ENCODE data around the gene KIAA1549.
"Not testable (repeated sequence)": the region's sequence is repeated elsewhere in the genome, so short reads cannot be mapped to it uniquely, and the experiment has no call there.

Gene KIAA1549

DNA sequence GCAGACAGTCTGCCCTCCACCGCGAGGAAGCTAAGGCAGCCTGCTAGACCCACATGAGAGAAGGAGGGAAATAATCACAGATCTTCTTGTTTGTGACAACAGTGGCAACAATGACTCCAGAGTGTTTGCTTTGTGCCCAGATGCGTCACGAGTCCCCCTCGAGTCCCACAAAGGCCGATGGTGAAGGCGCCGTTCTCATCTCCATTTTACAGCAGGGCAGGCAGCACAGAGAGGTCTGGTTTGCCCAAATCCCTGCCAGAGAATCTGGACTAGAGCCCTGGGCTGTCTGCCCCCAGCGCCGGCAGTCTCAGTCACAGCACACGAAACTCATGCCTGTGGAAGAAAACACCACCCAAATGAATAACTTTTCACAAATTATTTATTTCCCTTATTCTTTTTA lies 38.1 kb downstream of the KIAA1549 start:
- DNase-seq (ENCODE audit: low spot score), result no peak

DNA sequence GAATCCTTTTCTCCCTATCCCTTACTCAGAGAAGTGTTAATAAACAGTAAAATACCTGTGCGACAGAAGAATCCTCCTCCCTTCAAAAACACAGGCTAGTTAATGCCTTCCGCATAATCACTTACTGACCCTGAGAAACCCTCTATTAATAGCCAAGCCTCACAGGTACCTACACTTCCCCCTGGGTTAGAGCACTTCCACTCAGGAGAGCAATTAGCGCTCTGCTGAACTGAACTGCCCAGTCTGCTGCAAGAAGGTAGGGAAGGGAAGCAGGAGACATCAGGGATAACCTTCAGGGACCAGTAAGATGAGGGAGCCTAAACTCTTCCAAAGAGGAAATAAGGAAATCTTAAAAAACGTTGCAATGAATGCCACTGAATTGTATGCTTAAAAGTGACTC lies 39.6 kb downstream of the KIAA1549 start:
- DNase-seq (ENCODE audit: low spot score), result no peak

DNA sequence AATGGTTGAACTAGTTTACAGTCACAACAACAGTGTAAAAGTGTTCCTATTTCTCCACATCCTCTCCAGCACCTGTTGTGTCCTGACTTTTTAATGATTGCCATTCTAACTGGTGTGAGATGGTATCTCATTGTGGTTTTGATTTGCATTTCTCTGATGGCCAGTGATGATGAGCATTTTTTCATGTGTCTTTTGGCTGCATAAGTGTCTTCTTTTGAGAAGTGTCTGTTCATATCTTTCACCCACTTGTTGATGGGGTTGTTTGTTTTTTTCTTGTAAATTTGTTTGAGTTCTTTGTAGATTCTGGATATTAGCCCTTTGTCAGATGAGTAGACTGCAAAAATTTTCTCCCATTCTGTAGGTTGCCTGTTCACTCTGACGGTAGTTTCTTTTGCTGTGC lies 40.6 kb downstream of the KIAA1549 start:
- DNase-seq (ENCODE audit: low spot score), result not testable (repeated sequence)

DNA sequence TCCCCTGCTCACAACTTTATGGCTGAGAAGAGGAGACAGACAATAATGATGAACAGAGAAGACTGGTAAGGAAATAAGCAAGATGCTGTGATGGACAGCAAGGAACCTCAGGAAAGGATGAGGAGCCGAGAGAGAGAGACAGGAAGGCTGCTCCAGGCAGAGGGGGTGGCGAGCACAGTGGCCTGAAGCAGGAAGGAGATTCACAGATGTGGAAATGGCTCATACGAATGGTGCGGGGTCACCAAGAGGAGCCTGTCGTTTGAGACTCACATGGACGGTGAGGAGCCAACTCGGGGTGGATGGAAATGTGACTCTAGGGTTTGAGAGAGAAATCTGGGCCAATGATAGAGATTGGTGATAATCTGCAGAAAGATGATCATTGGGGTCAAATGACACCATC lies 43.7 kb downstream of the KIAA1549 start:
- DNase-seq (ENCODE audit: low spot score), result no peak

DNA sequence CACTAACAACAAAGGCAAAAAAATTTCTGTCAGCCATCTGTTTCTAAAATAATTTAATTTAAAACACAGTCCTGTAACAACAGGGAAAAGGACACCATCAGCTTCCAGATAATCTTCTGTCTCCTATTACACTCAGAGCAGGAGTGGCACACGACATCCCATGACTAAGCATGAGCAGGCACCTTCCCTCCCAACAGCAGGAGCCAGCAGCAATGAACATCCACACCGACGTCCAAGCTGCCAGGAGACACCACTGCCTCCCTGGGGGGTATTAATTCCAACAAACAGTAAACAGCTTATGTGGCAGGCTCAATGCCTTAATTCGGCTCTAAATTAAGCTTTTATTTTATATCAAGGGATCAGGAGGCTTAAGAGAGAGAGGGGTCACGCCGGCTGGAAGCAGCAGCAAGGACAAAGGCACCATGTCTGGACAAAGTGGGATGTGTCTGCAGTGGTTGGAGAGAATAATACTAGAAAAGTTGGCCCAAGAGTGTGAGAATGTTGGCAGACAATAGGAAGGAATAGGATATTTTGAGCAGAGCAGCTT lies 45.7 kb downstream of the KIAA1549 start:
- no peak for DNase-seq (ENCODE audit: low spot score)

DNA sequence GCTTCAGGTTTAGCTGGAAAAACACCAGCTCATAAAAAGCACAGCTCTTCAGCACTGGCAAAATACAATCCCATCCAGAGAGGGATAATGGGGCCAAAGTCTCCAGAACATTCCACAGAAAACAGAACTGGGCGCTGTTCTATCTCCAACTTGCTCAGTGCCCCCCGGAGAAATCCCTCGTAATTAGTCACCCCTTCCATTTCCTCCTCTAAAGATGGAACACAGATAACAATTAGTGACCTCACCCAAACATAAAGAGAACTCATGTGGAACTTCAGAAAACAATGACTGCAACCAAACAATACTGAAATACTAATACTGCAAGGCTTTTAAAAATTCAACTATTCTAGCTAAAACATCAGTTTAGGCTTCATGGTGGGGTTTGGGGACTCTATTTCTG lies 46.3 kb downstream of the KIAA1549 start:
- no peak for DNase-seq (ENCODE audit: low spot score)

DNA sequence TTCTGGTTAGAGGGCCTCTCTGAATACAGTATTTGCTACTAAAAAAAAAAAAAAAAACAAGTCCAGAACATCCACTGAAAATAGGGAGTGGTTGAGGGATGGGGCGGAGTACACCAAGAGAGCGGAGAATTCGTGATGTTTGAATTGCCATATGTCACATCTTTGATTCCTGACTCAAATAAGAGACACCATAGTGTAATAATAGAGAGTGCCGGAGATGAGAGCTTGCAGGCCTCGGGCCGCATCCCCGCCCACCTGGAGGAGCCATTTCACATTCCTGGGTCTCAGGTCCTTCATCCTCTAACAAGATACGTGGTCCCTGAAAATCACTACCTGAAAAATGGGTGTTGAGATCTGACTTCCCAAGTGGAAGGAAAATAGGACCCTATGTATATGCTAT lies 46.8 kb downstream of the KIAA1549 start:
- no peak for DNase-seq (ENCODE audit: low spot score)

DNA sequence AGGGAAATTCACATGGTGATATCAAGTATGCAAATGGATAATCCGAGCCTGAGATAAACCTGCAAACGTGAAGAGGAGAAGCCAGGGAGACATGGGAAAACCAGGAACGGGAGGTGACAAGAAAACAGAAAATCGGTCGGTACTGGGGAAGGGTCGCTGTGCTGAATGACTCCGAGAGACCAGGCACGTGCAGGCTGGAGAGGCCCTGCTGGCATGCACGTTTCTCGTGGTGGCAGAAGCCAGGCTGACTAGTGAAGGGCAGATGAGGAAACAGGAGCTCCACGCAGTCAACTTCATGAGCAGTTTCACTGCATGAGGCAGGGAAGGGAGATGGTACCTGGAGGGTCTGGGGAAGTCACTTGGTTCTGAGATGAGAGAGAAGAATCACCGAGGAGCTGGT lies 48.3 kb downstream of the KIAA1549 start:
- DNase-seq (ENCODE audit: low spot score), result no peak

DNA sequence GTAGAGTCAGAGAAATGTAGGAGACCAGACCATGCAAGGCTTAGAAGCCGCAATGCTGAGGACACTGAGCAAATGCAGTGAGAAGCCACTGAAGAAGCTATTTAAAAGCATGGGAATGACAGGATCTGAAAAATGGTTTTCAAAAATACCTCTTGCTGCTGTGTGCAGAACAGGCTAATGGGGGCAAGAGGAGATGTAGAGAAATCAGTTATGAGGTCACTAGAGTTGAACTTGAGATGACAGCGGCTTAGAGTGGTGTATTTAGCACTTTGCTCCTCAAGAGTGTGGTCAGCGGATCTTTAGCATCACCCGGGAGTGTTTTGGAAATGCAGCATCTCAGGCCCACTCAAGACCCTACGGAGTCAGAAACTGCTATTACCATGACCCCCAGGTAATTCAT lies 48.8 kb downstream of the KIAA1549 start:
- DNase-seq (ENCODE audit: low spot score), result no peak

DNA sequence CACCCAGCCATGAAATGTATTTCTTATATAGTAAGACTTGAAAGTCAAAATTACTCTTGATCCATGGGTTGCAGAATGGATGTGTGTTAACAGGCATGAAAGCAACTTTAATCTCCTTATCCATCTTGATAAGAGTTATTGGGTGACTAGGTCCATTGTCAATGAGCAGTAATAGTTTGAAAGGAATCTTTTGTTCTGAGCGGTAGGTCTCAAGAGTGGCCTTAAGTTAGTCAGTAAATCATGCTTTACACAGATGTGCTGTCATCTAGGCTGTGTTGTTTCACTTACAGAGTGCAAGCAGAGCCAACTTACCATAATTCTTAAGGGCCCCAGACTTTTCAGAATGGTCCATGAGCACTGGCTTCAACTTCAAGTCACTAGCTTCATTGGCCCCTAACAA lies 51.2 kb downstream of the KIAA1549 start:
- no peak for DNase-seq (ENCODE audit: low spot score)

DNA sequence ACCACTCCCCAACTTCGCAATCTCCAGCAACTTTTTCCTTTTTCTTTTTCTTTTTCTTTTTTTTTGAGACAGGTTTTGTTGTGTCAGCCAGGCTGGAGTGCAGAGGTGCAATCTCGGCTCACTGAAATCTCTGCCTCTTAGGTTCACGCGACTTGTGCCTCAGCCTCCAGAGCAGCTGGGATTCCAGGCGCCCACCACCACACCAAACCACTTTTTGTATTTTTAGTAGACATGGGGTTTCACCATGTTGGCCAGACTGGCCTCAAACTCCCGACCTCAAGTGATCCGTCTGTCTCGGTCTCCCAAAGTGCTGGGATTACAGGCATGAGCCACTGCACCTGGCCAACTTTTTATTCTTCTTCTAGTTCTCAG lies 55.0 kb downstream of the KIAA1549 start:
- no peak for DNase-seq (ENCODE audit: low spot score)

DNA sequence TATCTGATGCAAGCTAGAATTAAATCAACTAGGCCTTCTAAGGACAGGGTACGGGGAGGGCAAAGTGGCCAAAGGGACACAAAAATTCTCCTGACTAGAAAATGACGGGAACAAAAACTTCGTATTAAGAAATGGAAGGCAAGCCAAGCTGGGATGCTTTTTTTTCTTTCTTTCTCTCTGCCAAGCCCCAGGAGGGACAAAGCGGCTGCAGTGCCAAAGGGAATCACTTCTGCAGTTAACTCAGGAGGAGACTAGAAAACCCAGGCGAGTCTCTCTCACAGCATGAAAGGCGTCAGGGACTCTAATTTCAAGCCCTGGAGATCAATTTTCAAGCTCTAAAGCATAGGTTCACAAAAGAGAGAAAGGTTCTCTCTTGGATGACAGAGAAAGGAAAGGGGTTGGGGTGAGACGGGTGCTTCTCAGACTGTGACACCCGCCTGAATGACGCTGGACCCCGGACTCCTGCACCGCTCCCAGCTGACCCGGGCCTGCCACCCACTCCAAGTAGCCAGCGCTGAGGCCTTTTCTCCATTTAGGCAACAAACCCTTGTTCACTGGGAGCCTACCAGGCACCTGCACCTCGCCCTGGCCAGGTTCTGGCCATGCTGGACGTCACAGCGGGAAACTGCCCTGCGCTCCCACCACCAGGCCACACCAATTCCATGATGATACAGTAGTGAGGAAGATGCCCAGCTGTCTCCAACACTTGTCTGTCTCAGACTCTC lies 56.5 kb downstream of the KIAA1549 start:
- no peak for DNase-seq (ENCODE audit: low spot score)

DNA sequence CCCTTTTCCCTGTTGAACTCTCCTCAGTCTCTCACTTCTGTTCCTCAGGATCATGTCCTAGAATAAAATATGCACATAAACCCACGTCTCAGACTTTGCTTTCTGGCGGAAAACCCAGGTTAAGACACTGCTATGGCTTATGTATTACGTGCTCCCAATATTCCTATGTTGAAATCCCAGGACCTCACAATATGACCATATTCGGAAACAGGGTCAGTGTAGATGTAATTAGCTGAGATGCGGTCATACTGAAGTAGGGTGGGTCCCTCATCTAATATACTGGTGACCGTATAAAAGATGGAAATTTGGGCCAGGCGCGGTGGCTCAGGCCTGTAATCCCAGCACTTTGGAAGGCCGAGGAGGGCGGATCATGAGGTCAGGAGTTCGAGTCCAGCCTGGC lies 59.9 kb downstream of the KIAA1549 start:
- no peak for DNase-seq (ENCODE audit: low spot score)

DNA sequence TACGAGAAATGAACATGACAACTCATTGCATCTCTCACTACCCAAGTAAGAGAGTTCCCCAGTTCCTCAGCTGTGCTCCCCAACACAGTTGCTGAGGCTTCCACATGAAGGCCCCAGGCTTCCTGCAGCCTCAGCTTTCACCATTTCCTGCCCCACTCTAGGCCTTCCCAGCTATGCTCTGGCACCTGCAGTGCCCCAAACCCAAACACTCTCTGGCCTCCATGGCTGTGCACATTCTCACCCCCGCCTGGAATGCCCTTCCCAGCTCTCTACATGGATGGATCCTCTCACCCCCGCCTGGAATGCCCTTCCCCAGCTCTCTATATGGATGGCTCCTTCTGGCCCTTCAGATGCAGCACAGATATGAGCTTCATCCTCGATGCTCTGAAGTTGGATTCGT lies 61.3 kb downstream of the KIAA1549 start:
- no peak for DNase-seq (ENCODE audit: low spot score)

DNA sequence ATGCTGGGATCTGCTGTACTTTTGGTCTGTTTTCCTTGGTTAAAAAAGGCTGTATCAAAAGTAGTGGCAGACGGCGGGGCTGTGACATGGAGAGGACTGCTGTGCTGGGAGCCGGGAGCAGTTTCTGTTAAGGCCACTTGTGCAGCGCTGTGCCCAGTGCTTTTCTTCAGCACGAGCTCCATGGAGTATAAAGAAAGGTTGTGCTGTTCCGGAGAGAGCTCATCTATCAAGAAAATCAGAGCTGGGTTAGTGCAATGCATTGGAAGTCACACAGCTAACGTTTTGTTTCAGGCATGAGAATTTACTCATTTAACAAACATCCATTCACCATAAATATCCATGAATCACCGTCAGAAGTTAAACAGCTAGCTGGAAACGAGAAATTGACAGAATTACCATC lies 62.0 kb downstream of the KIAA1549 start:
- no peak for DNase-seq (ENCODE audit: low spot score)

DNA sequence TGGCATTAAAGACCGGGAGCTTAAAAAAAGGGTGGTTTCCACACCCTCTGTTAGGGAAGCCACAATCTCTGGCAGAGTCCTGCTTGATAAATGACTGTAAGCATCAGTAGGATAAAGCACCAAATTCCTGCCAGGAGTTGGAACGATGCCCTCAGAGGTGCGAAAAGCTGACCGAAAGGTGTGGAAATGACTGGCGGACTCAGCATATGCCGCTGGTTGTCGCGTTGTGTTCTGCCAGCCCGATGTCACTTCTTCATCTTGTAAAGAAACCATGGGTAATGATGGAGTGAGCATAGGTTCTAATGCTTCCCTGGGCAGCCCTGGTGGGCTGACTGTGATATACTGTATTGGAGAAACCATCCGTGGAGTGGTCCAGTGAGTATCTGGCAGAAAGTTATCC lies 62.4 kb downstream of the KIAA1549 start:
- no peak for DNase-seq (ENCODE audit: low spot score)

DNA sequence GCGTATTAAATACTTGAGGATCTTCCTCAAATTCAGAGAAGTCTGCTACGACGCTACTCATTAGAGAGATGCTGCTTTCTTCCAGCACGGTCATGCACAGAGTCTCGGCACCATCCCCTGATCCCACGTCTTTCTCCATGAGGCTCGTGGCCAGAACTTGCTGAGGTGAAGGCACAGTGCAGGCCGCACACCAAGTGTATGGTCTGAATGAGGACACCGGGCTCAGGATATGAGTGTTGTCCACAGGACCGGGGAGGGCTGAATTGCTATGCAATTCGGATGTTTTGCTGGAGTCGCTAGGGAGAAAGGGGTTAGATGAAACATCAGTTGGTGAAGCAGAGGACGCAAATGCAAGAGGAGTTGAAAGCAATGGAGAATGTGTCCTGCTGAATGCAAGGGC lies 63.0 kb downstream of the KIAA1549 start:
- DNase-seq (ENCODE audit: low spot score), result no peak

DNA sequence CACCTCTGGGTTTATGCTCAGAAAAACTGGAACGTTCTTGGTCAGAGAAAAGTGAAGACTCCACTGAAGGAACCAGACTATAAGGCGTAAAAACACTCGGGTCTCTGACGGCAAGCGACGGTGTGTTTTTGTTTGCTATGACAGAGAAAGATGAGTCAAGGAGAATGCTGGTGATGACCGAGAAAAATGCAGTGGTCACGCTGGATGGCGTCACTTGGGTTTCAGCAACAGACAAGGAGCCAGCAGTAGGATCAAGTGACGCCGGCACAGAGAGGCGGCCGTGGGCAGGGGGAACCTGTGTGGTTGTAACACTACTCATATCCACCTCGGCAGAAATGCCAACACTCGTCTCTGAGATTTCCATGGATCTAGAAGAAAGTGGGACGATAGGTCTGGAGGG lies 63.4 kb downstream of the KIAA1549 start:
- DNase-seq (ENCODE audit: low spot score), result no peak

DNA sequence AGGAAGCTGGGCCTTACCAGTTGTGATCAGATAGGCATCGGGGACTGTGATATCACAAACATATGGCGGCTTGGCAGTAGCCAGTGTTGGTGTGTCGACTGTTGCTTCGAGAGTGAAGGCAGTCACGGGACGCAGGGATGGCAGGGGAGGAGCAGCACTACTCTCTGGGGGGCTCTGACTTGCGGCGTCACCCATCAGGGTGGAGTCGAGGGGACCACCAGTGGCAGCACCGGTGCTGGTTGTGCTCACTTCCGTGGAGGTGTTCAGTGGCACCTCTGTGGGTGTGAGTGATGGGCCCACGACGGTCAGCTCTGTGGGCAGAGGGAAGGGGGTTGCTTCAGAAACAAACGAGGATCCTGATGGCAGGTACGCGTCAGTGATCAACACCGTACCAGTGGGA lies 64.5 kb downstream of the KIAA1549 start:
- DNase-seq (ENCODE audit: low spot score), result no peak

DNA sequence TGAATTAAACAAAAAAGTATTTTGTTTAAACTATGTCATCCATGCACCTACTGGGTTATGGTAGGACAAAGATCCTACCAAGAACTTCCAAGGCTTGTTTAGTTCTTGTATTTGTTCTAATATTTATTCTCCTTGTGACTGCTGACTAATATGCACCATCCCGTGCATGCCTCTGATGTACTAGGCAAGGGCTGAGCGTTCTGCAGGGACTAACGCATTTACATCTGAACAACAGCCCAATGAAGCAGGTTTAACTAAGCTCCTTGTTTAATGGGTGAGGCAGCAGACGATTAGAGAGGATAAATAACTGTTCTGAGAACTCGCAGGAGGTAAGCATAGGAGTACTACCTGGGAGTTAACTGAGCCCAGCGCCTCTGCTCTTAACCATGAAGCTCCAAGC lies 64.9 kb downstream of the KIAA1549 start:
- DNase-seq (ENCODE audit: low spot score), result no peak

DNA sequence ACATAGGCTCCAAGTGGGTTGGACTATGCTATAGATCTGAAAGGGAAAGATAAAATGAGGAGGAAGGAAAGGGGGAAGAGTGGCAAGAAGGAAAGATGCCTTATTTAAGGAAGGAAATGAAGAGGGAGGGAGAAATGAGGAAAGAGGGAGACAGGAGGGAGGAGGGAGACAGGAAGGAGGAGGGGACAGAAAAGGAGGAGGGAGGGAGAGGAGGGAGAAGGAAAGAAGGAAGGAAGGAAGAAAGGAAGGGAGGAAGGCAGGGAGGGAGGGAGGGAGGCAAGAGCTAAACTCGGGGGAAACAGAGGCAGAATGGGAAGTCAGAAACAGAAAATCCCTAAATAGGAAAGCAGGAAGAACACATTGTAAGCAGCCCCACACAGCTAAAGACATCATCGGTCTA lies 67.4 kb downstream of the KIAA1549 start:
- DNase-seq (ENCODE audit: low spot score), result no peak

DNA sequence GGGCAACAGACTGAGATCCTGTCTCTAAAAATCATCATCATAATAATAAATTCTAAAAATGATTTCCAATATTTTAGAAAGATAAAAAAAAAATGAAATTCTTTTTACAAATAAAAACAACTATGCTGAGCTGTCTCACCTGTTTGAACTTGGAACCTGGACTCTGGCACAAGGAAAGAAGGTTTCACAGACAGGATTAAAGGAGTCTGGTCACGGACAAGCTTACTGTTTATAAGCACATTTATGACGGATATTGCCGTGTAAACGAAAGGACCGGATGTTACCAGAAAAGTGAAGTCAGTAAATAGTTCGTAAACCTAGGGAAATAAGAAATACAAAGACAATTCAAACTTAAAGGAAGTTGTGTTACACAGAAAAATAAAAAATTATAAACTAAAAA lies 70.2 kb downstream of the KIAA1549 start:
- DNase-seq (ENCODE audit: low spot score), result no peak

DNA sequence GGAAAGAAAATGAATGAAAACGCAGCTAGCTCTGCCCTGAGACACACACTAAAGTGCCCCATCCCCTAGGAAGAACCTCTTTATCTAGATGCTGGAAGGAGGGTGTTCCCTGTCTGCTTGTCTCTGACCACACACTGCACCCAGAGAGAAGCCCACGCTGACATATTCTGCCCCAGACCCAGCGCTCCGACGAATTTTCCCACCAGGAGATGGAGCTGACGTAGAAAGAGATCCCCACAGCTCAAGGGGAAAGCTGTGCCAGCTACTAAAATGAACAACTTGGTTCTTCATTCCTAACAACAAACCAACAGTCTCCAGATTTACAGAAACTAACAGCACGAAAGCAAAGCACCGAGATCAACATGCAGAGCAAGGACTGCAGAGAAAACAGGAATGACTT lies 73.3 kb downstream of the KIAA1549 start:
- no peak for DNase-seq (ENCODE audit: low spot score)

DNA sequence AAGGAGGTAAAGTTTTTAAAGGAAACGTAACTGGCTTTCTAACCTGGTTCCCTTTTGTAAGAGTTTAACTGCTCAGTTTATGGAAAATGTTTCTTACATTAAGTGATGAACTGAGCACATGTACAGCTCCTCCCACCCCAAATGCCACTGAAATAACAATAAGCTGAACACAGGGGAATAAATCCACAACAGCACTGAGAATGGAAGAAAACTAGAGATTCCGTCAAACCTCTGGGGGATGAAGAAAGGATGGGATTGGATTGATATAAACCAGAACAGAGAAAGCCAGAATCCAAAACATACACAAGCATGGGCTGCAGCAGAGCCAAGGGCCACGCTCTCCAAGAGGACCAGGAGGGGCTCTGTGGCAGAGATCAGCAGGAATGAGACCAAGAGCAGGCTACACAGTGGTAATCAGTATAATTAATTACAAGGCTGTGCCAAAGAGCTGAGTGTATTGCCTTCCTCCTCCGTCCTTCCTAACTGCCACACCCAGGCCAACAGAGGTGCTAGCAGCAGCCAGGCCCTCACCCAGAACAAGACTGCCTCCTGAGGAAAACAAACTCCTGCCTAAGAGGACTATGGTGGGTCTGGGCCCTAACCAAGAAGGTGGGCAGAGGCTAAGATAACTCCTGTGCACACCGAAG lies 73.9 kb downstream of the KIAA1549 start:
- no peak for DNase-seq (ENCODE audit: low spot score)
